Activated T-helper 1 cell treated with anti-CD3 and anti-CD28 coated beads, Interleukin-12 subunit alpha, Interleukin-12 subunit beta, Interleukin-2, Interleukin-4 antibody, amounts not matched to agents 30 ng/mL and 10 ng/mL and 1 ng/mL, durations not matched to agents 14 hours and 24 hours and 36 hours (primary cell): ENCODE data around the gene FGF18. TPM values are rescaled to one million over a fixed set of nuclear protein-coding genes. Genes with fewer than 3 reads are reported as not detected.
A peak's percentile ranks its signal among the peaks of the same experiment; 100 is the strongest.
"Not testable (repeated sequence)": the region's sequence is repeated elsewhere in the genome, so short reads cannot be mapped to it uniquely, and the experiment has no call there.

ENCODE experiments used
- DNase-seq: peaks from one replicate; pipeline ENCODE4 v3.0.0; 2021; ENCODE audit warnings: low spot score
- H3K27ac Mint-ChIP-seq: one replicate; pipeline ENCODE4 v1.8.0; 2021; ENCODE audit warnings: mild to moderate bottlenecking, mixed read lengths
- H3K27me3 Mint-ChIP-seq: one replicate; pipeline ENCODE4 v1.8.0; 2022; ENCODE audit warnings: mild to moderate bottlenecking, moderate library complexity, mixed read lengths; ENCODE audit not compliant: insufficient read depth
- H3K36me3 Mint-ChIP-seq: one replicate; pipeline ENCODE4 v1.8.0; 2021; ENCODE audit warnings: low read depth, mixed read lengths
- H3K4me1 Mint-ChIP-seq: one replicate; pipeline ENCODE4 v1.8.0; 2021; ENCODE audit warnings: low read depth, mixed read lengths
- H3K4me3 Mint-ChIP-seq: one replicate; pipeline ENCODE4 v1.8.0; 2021; ENCODE audit warnings: mild to moderate bottlenecking, moderate library complexity, mixed read lengths
- H3K9me3 Mint-ChIP-seq: one replicate; pipeline ENCODE4 v1.8.0; 2021; ENCODE audit warnings: mixed read lengths
- intact Hi-C: fragments of 100-400 bp; cut with micrococcal nuclease; formaldehyde crosslinking; loops from one replicate; pipeline ENCODE4 v1.15.1; 2024
- total RNA-seq: library from RNA; stranded (reverse); gene quantifications from 2 replicates; pipeline ENCODE4 v1.2.3, GENCODE V29; 2022

FGF18 gene
- total RNA-seq, 1 donor from 2014 or later, result 0.21 TPM

DNA sequence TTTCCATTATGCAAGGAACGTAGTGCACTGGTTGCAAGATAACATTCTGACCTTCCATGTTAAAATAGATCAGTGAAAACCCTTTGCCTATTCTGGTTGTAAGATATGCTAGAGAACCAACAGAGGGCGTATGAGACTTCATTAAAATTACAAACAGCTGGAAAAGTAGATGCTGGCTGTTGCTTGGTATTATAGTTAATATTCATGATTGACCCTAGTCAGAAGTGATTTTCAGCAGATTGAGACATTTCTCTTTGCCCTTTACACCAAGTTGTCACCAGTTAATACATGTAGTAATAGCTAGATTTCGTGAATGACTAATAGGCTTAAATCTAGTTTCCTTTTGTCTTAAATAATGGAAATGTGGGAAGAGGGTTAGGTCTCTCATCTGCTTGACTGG is 13.8 kb upstream of the FGF18 start:
- no peak for DNase-seq
- peaks cover 59% of the 10 kb centered on the region for H3K36me3 Mint-ChIP-seq
- intact Hi-C loops, result no loop called here
- H3K9me3 Mint-ChIP-seq, result no peaks in the 10 kb centered on the region
- H3K4me1 Mint-ChIP-seq, result peaks cover 37% of the 10 kb centered on the region
- peak overlapping the region; percentile 64 for H3K27ac Mint-ChIP-seq
- no peaks in the 10 kb centered on the region for H3K27me3 Mint-ChIP-seq
- no peak overlapping the region for H3K4me3 Mint-ChIP-seq

DNA sequence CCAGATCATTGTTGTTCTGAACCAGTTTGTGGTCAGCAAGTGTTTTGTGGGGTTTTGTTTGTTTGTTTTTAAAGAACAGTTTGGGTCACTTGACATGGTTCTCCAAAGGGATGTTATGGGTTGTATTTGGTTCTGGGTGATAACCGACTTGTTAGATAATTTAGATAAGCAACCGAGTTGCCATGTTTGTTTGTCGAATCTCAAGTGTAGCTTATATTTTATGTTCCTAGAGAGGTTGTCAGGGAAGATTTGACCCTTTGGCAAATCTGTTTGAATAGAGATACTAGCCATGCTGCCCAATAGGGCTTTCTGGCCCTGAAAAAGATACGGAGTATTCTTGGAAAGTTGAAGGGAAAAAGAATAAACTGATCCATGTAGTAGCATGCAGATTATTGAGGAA is 12.2 kb upstream of the FGF18 start:
- Mint-ChIP-seq H3K9me3 (no peaks in the 10 kb centered on the region), H3K4me3 (no peak overlapping the region), H3K36me3 (peaks cover 63% of the 10 kb centered on the region), H3K27me3 (no peaks in the 10 kb centered on the region), H3K4me1 (peaks cover 33% of the 10 kb centered on the region), H3K27ac (no peak overlapping the region)
- intact Hi-C loops, result no loop called here
- no peak for DNase-seq

GRCh38 chr5:171409164-171410136 is 10.0 kb upstream of the FGF18 start:
- intact Hi-C loops, result loop anchor here (2.0 to 10.0 kb wide), 2 partner anchors 17 to 655 kb away; no protein-coding TSS in a partner anchor
- H3K27ac Mint-ChIP-seq, result no peak overlapping the region
- H3K36me3 Mint-ChIP-seq, result peaks cover 79% of the 10 kb centered on the region
- H3K9me3 Mint-ChIP-seq, result no peaks in the 10 kb centered on the region
- H3K4me1 Mint-ChIP-seq, result peaks cover 33% of the 10 kb centered on the region
- no peak overlapping the region for H3K4me3 Mint-ChIP-seq
- DNase-seq, result no peak
- H3K27me3 Mint-ChIP-seq, result no peaks in the 10 kb centered on the region

DNA sequence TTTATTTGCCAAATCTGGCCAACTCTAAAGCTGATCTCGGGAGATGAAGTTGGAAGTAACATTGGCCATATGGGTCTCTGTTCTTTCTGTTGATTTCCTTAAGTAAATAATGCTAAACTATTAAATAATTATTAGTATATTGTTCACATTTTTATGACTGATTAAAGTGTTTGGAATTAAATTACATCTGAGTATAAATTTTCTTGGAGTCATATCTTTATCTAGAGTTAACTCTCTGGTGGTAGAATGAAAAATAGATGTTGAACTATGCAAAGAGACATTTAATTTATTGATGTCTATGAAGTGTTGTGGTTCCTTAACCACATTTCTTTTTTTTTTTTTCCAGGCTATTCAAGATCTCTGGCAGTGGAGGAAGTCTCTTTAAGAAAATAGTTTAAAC is 9.3 kb upstream of the FGF18 start:
- Mint-ChIP-seq H3K27ac (no peak overlapping the region), H3K9me3 (no peaks in the 10 kb centered on the region), H3K4me1 (peaks cover 33% of the 10 kb centered on the region), H3K27me3 (no peaks in the 10 kb centered on the region), H3K36me3 (peaks cover 79% of the 10 kb centered on the region), H3K4me3 (no peak overlapping the region)
- intact Hi-C loops, result loop anchor here (10.0 kb wide), 1 partner anchor 655 kb away; no protein-coding TSS in a partner anchor
- no peak for DNase-seq

GRCh38 chr5:171412186-171412585 is 7.3 kb upstream of the FGF18 start:
- no peak for DNase-seq
- no peak overlapping the region for H3K27ac Mint-ChIP-seq
- peaks cover 19% of the 10 kb centered on the region for H3K4me1 Mint-ChIP-seq
- intact Hi-C loops, result loop anchor here (10.0 kb wide), 1 partner anchor 653 kb away; no protein-coding TSS in a partner anchor
- peaks cover 62% of the 10 kb centered on the region for H3K36me3 Mint-ChIP-seq
- no peak overlapping the region for H3K4me3 Mint-ChIP-seq
- H3K27me3 Mint-ChIP-seq, result no peaks in the 10 kb centered on the region
- H3K9me3 Mint-ChIP-seq, result no peaks in the 10 kb centered on the region

- Mint-ChIP-seq H3K9me3 (no peaks in the 10 kb centered on the region), H3K4me1 (peaks cover 8% of the 10 kb centered on the region), H3K36me3 (peaks cover 51% of the 10 kb centered on the region), H3K27ac (no peak overlapping the region), H3K27me3 (peaks cover under 1% of the 10 kb centered on the region), H3K4me3 (no peak overlapping the region)
- intact Hi-C loops, result loop anchor here (10.0 kb wide), 1 partner anchor 651 kb away; no protein-coding TSS in a partner anchor
- DNase-seq, result no peak
These were observed 6.1 kb upstream of the FGF18 start for GRCh38 chr5:171413153-171413910.

- intact Hi-C loops, result loop anchor here (10.0 kb wide), 1 partner anchor 651 kb away; no protein-coding TSS in a partner anchor
- H3K27ac Mint-ChIP-seq, H3K27me3 Mint-ChIP-seq, DNase-seq, H3K9me3 Mint-ChIP-seq, H3K4me3 Mint-ChIP-seq, H3K4me1 Mint-ChIP-seq: not testable (repeated sequence)
- H3K36me3 Mint-ChIP-seq, result peaks cover 46% of the 10 kb centered on the region
These were observed 5.5 kb upstream of the FGF18 start for GRCh38 chr5:171413993-171414392.

GRCh38 chr5:171415115-171415730 is 4.2 kb upstream of the FGF18 start:
- Mint-ChIP-seq H3K36me3 (peaks cover 36% of the 10 kb centered on the region), H3K4me1 (peaks cover 5% of the 10 kb centered on the region), H3K27ac (no peak overlapping the region), H3K4me3 (no peak overlapping the region), H3K27me3 (peaks cover 9% of the 10 kb centered on the region), H3K9me3 (no peaks in the 10 kb centered on the region)
- DNase-seq, result no peak
- intact Hi-C loops, result loop anchor here (10.0 kb wide), 1 partner anchor 650 kb away; no protein-coding TSS in a partner anchor

GRCh38 chr5:171416160-171417049 is 3.0 kb upstream of the FGF18 start:
- Mint-ChIP-seq H3K27ac (no peak overlapping the region), H3K27me3 (peaks cover 17% of the 10 kb centered on the region), H3K4me1 (peaks cover 5% of the 10 kb centered on the region), H3K4me3 (no peak overlapping the region), H3K36me3 (peaks cover 25% of the 10 kb centered on the region), H3K9me3 (no peaks in the 10 kb centered on the region)
- intact Hi-C loops, result loop anchor here (10.0 kb wide), 1 partner anchor 648 kb away; no protein-coding TSS in a partner anchor
- DNase-seq, result no peak

DNA sequence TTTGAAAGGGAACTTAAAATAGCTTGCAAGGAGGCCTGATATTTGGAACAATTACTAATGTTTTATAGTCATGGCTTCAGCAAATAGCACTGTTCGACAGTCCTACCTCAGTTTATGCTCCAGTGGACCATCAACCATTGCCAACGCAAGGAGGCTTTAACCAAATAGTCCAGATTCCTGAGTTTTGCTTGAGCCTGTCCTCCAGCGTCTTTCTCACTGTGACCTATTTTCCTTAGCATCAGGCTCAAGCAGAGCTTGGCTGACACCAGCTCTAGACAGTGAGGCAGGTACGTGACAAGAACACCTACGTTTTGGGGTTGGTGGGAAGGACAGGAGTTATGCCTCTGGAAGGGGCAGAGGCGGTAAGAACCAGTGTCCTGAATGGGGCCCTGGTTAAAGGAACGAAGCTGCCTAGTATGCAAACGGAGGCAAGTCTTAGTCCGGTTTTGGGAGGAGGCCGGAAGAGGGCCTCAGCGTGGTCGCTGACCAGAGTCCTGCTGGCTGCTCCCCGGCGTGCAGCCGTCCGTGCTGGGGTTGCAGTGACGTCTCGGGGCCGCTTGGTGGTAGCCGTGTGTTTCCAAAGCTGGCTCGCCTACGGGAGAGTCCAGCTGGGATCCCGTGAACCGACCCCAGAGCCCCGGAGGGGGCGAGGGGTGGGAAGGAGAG is 998 bp upstream of the FGF18 start:
- H3K27ac Mint-ChIP-seq, result no peak overlapping the region
- no peaks in the 10 kb centered on the region for H3K9me3 Mint-ChIP-seq
- peaks cover 5% of the 10 kb centered on the region for H3K4me1 Mint-ChIP-seq

GRCh38 chr5:171419688-171420430 is 412 bp downstream of the FGF18 start:
- H3K27ac Mint-ChIP-seq, result no peak overlapping the region
- H3K36me3 Mint-ChIP-seq, result no peaks in the 10 kb centered on the region
- no peaks in the 10 kb centered on the region for H3K9me3 Mint-ChIP-seq
- H3K27me3 Mint-ChIP-seq, result peaks cover 24% of the 10 kb centered on the region
- intact Hi-C loops, result loop anchor here (2.0 to 10.0 kb wide), 3 partner anchors 187 to 645 kb away; partner anchors contain the start of gene FBXW11
- H3K4me1 Mint-ChIP-seq, result peaks cover 5% of the 10 kb centered on the region
- DNase-seq, result peak; percentile 10
- peak overlapping the region; percentile 76 for H3K4me3 Mint-ChIP-seq

More for the DNA sequence above, 998 bp upstream of the FGF18 start:
- intact Hi-C loops, result loop anchor here (1.0 to 10.0 kb wide), 5 partner anchors 188 to 646 kb away; partner anchors contain the start of gene FBXW11
- Mint-ChIP-seq H3K27me3 (peaks cover 24% of the 10 kb centered on the region), H3K4me3 (peak overlapping the region; percentile 62), H3K36me3 (peaks cover 5% of the 10 kb centered on the region)
- peak; percentile 45 for DNase-seq
